GM19035 (cell line): Measurements from ENCODE around the gene PFN3.
A peak's percentile ranks its signal among the peaks of the same experiment; 100 is the strongest.

ENCODE experiments used
- ATAC-seq: cut with Tn5 transposase; IDR thresholded peaks from one replicate; pipeline ENCODE4 v1.9.1; 2021; ENCODE audit not compliant: unreplicated experiment

PFN3 gene

DNA sequence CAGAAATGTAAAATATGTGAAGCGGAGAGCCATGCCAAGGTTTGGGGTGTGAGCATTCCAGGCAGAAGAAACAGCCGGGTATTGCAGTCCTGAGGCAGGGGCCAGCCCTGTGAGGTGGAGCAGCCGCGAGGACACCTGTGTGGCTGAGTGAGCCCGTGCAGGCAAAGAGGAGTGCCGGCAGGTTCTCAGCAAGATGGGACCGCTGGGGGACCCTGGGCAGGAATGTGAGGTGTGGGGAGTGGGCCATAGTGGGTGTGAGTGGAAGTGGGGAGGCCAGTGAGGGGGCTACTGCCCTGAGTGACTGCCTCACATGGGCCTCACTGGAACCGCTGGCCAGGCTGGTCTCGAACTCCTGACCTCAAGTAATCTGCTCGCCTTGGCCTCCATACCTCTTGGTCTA lies 38.0 kb upstream of the PFN3 start:
- no peak for ATAC-seq

DNA sequence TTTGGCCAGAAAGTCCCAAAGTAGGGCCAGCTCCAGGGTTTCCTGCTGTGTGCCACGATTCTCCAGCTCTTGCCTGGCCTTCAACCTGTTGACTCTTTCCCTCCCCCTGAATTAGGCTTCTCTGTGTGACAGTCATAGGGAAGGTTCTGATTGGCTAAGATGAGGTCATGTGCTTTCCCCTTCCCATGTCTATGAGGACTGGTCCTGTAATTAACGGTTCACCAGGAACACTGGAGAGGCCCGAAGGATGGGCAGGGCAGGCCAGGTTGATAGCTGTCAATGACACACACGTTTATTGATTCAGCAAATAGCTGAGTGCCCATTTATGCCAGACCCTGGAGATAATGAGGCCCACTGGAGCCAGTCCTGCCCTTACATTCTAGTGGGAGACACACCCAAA lies 37.2 kb upstream of the PFN3 start:
- no peak for ATAC-seq

DNA sequence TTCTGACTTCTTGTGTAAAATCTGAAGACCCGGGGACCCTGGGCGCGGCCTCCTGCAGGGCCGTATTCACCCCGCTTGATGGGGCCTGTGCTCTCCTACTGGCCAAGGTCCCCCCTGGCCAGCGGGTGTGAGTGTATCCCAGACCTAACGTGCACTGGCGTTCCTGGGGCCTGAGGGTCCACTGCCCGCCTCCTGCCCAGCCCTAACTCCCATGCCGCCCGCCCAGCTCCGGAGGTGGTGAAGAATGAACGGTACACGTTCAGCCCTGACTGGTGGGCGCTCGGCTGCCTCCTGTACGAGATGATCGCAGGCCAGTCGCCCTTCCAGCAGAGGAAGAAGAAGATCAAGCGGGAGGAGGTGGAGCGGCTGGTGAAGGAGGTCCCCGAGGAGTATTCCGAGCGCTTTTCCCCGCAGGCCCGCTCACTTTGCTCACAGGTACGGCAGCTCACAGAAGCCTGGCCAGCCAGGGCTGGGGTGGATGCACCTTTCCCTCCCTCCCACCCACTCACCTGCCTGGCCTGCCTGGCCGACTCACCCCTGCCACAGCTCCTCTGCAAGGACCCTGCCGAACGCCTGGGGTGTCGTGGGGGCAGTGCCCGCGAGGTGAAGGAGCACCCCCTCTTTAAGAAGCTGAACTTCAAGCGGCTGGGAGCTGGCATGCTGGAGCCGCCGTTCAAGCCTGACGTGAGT lies 35.5 kb upstream of the PFN3 start:
- no peak for ATAC-seq

DNA sequence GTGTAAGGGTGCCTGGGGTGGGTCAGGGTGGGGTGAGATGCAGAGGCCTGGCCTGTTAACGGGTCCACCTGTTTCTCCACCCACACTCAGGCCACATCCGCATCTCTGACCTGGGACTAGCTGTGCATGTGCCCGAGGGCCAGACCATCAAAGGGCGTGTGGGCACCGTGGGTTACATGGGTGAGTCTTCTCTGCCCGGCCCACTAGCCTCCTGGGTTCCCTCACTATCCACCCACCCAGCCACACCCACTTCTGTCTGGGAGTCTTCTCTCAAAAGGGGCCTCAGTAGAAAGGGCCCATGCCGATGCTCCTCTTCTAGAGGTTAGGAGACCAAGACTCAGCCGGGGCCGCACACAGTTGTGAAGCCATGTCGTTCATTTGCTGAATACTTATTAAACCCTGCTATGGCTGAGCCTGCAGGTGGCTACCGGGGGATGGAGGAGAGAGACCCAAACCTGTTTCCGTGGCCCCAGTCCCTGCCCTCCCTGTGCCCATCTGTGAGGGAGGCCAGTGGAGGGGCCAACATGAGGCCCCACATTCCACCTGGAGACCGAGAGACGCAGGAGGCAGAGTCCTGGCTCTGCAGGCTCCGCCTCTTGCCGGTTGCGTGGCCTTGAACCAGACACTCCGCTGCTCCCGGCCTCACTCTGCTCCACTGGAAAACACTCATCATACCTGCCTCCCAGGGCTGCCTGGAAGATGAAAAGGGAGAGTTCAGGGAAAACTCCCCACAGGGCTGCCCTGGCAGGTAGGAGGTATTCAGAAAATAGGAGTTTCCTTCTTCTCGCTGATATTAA lies 34.7 kb upstream of the PFN3 start:
- no peak for ATAC-seq

DNA sequence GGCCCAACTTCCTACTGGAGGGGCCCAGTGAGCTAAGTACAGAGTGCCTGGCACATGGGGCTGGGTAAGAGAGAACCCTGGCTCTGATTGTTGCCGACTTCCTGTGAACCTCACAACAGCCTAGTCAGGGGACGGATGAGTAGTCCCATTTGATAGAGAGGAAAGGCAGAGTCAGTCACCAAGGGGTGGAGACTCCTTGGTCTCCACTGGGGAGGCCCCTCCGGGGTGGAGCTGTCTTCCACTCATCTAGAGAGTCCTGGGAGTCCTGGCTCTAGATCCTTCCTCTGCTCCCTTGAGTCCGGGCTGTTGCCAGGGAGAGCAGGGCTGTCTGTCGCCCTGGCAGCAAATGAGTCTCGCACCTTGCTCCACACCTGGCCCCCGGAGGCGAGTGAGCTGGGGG lies 34.0 kb upstream of the PFN3 start:
- no peak for ATAC-seq

DNA sequence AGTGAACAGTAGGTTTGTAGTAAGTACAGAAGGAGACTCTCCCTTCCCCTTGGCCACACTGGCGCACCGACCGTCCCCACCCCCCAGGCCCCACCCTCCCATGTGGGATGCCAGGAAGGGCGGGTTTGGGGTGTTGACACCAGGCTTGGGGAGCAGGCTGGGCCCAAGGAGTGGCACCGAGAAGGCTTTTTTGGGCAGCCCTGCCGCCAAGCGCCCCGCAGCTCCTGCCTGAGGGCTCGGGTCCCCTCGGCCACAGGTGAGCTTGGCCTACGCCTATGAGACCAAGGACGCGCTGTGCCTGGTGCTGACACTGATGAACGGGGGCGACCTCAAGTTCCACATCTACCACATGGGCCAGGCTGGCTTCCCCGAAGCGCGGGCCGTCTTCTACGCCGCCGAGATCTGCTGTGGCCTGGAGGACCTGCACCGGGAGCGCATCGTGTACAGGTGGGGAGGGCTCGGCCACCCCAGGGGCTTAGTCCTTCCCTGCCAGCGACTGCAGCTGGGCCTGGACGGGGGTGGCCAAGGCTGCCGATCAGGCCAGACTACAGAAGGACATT lies 33.3 kb upstream of the PFN3 start:
- ATAC-seq, result no peak

DNA sequence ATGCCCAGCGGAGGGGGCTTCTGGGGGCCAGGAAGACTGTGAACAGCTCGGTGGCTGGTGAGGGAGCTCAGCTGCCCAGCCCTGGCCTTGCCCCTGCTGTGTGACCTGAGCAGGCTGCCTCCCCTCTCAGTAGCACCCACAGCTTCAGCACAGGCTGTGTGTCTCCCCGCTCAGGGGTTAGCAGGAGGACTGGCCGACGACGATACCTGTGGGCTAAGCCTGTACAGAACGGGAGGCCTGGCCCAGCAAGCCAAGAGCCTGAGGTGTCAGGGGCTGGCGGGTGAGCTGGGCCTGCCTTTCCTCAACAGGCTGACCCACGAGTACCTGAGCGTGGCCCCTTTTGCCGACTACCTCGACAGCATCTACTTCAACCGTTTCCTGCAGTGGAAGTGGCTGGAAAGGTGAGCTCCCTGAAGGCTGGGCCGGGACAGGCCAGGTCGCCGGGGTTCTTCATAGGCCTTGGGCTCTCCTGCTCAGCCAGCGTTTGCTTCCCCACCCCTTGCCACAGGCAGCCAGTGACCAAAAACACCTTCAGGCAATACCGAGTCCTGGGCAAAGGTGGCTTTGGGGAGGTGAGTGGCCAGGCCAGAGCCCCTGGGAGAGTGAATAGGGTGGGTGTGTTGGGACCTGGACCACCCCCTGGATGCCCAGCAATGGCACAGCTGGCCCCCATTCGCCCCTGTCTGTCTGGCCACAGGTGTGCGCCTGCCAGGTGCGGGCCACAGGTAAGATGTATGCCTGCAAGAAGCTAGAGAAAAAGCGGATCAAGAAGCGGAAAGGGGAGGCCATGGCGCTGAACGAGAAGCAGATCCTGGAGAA lies 32.6 kb upstream of the PFN3 start:
- no peak for ATAC-seq

DNA sequence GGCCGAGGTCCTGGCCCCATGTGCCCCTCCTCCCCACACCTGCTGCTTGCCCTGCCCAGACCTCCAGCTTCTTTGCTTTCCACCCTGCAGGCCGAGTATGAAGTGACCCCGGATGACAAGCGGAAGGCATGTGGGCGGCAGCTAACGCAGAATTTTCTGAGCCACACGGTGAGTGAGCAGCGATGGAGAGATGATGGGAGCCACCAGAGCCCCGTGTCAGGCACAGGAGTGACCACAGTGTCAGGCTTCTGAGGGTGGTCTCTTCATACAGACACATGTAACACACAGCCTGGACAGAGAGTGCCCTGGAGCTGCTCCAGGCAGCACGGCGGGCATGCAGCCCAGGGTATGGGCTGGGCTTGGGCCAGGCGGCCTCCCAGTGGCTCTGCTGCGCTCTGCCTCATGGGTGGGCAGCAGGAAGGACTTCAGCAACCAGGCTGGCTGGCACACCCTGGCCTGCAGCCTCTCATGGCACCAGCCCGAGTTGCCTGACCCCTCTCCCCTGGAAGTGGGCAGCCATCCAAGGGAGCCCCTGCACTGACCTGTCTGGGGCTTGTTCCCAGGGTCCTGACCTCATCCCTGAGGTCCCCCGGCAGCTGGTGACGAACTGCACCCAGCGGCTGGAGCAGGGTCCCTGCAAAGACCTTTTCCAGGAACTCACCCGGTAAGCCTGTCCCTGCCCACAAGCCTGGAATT lies 31.8 kb upstream of the PFN3 start:
- ATAC-seq, result no peak

DNA sequence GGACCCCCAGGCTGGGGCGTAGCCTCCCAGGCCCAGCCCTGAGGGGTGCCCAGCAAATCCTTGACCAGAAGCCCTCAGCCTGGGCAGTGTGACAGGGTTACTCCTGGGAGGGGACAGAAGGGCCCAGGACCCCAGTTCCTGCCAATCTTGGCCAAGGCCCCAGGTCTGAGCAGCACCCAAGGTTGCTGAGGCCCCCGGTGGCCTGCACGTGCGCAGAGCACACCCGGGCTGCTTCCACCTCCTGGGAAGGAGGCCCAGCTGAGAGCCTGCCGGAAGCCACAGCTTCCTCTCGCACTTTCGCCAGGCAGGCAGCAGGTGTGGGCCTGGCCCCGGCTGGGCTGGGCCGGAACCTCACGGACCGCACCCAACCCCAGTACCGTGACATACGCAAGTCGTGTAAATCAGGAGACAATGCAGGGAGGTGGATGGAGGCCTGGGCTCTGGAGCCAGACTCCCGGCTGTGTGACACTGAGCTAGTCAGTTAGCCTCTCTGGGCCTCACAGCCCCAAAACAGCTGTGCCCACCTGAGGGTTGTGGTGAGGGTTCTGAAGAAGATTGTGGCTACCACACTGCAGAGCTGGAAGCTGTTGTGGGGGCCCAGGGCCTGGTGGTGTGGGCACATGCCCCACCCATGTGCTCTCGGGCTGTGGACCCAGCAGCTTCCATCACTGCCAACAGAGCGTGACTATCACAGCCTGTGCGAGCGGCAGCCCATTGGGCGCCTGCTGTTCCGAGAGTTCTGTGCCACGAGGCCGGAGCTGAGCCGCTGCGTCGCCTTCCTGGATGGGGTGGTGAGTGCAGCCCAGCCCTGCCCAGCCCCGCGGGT lies 31.1 kb upstream of the PFN3 start:
- ATAC-seq, result peak; percentile 38

DNA sequence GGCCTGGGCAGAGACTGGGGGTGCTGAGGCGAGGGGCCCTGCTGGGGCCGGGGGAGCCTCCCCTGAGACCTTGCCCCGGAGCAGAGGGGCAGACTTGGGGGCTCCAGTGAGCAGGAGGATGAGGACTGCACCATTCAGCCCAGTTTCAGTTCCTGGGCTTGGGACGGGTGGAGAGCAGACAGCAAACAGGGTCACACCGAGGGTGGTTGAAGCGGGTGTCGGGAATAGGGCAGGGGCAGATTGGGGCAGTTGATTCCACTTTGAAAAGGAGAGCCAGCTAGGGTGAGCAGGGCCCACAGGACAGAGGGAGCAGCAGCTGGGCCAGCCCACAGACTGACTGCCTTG lies 30.5 kb upstream of the PFN3 start:
- no peak for ATAC-seq

DNA sequence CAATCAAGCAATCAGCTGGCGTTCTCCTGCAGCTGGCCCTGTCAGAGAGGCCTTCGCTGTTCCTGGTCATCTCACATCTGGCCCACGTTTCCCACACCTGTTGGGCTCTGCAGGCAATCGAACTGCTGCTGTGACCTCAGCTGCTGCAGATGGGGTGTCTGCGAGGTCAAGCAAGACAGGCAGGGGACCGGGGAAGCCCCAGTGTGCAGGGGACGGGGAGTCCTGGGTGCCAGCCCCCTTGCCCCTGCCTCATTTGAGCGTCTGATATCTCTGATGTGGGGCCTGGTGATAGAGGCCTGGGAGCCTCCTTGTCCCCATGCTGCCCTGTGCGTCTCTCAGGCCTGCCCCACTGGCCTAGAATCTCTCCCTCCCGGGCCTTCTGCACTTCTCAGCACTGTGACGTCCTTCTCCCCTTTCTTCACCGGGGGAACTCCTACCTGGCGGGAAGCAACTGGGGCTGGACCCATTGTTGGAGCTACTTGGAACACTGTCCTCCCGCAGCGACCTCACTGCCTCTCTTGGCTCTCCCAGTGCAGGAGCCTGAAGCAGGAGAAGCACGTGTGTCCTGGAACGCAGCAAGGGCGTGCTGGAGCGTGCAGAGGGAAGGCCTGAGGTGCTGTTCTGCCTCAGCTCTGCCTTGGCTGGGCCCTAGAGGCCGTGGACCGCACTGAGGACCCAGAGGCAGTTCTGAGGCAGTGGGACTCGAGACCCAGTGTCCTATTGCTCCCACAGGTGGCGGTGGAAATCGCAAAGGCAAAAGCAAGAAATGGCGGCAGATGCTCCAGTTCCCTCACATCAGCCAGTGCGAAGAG lies 29.9 kb upstream of the PFN3 start:
- ATAC-seq, result no peak

DNA sequence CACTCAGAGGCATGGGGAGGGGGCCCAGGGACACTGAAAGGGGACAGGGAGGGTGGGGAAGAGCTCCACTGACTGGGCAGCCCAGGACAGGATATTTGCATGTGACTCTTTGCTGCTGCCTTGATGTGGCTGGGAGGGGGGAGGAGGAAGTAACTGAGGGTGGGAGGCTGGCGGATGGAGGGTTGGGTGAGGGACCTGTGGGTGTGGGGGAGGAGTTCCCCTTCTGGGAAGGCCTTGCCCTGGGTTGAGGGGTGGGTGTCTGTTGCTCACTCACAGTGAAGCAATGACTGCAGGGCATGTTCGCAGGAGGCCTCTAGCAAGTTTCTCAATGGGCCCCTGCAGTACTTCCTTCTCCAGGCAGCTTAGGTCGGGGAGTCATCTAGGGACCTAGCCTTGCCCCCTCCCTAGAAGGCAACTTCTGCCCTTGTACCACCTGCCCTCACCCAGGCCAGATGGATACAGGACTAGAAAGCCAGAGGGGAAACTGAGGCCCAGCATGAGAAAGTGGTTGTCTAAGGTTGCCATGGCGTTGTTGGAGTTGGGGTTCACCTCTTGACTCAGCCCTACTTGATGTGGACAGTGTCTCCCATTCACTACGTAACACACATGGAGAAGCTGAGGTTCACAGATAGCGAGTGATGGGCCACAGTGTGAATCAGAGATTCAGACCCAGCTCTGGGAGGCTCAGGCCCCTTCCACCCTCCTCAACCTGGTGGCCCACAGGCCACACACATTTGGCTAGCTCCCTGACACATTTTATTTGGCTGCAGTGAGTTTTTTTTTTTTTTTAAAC lies 29.0 kb upstream of the PFN3 start:
- no peak for ATAC-seq

DNA sequence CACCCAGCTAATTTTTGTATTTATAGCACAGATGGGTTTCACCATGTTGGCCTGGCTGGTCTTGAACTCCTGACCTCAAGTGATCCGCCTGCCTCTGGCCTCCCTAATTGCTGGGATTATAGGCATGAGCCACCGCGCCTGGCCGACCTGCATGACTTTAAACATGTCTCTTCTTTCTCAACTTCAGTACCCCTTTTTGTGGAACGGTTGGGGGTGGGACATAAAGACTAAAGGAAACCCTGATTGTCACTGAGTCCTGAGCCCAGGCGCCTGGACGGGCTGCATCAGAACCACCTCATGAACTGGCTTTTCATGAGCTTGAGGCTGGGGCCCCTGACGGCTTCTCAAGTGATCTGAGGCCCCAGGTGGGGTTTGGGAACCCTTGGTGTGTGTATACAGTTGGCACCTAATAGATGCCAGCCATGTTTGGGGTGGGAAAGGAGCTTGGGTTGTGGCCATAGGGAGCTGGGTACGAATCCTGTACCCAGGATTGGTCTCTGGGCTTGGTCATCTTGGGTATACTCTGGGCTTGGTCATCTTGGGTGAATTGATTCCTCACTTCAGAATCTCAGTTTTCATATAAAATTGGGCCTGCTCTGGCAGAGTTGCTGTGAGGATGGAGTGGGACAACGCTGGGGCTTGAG lies 28.2 kb upstream of the PFN3 start:
- ATAC-seq, result no peak

DNA sequence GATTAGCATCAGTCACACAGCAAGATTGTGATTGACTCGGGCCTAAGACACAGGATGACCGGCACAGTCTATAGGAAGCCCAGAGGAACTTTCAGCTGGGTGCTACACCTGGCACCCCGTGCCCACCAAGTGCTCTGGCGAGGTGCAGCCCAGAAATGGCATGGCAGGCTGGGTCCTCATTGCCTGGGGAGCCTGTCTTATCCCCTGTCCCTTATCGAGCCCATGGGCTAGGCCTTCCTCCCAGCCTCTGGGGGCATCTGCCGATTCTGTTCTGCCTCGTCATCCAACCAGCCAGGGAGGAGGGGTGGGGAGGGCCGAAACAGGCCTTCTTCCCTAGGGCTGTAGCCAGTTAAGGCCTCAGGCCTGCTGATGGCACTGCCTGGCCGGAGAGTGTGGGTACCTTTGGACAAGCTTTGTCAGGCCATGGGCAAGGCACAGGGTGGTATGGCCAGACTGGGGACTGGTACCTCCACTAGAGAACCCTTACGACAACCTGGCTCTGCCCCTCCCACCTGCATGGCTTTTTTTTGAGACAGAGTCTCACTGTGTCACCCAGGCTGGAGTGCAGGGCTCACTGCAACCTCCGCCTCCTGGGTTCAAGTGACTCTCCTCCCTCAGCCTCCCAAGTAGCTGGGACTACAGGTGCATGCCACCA lies 27.6 kb upstream of the PFN3 start:
- ATAC-seq, result no peak

DNA sequence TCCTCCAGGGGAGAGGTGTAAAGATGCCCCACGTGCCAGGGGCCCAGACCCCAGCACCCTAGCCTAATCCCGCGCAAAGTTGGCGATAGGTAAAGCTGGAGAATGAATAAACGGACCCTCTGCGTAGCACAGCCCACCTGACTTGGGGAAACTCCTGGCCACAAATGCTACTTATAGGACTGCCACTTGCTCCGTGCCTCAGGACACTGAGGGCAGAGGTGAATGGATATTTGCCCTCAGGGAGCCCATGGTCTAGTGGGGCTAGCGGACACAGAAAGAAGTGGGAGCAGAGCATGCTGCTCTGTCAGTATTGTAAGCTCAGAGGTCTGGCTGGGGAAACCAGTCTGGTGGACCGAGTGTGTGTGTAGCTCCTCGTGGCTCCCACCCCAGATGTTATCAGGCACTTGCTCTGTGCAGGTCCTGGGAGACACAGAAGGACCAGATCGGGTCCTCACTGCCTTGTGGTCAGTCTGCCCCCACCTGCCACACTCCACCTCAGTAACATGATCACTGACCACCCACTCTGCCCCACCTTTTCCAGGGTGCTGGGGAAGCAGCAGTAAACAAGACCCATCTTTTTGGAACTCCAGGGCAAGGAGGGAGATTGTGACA lies 26.9 kb upstream of the PFN3 start:
- ATAC-seq, result no peak

DNA sequence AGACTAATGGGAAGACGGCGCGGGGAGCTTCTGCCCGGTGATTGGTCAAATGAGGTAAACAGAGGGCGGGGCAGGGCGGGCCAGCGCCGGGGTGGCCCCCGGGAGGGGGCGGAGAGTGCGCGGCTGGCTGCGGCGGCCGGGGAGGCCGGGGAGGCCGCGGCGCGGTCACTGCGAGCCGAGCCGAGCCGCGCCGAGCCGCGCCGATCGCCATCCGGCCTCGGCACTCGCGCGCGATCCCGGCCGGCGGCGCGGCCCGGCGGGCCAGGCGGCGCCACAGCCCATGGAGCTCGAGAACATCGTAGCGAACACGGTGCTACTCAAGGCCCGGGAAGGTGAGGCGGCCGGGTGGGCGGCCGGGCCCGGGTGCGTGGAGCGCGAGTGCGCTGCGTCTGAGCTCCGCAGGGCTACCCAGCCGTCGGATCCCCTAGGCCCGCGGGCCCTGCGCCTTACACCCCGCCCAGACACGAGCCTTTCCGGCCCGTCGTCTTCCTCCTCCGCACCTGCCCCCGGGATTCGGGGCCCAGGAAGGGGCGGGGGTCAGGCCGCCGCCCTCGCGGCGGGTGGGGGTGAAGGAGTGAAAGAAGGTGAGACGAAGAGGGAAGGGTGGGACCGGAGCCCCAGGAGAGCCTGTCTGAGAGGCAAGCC lies 26.2 kb upstream of the PFN3 start, which contains the start of gene GRK6:
GRK6 (plus strand) TSS at position 111 of the 645 bp plus-strand sequence; CDS start at position 281, 170 bp downstream.
- ATAC-seq, result peak; percentile 8
